Measurements from ENCODE around the gene PHLPP2. TPM values are rescaled to one million over a fixed set of nuclear protein-coding genes. Genes with fewer than 3 reads are reported as not detected.
A peak's percentile ranks its signal among the peaks of the same experiment; 100 is the strongest.

The PHLPP2 gene
- polyA plus RNA-seq, 3 donors, result 8.1 to 8.4 (median 8.2) TPM

- no peak for DNase-seq (ENCODE audit: low read depth in 3 of 3, low spot score in 2 of 3)
Measured at GRCh38 chr16:71672803-71673581, 51.5 kb downstream of the PHLPP2 start.

- no peak for DNase-seq (ENCODE audit: low read depth in 3 of 3, low spot score in 2 of 3)
Measured at GRCh38 chr16:71672125-71672524, 52.4 kb downstream of the PHLPP2 start.

- no peak for DNase-seq (ENCODE audit: low read depth in 3 of 3, low spot score in 2 of 3)
Measured at GRCh38 chr16:71671165-71671564, 53.3 kb downstream of the PHLPP2 start.

- DNase-seq (ENCODE audit: low read depth in 3 of 3, low spot score in 2 of 3), result no peak
Measured at GRCh38 chr16:71670537-71670936, 54.0 kb downstream of the PHLPP2 start.

GRCh38 chr16:71669926-71670536 lies 54.5 kb downstream of the PHLPP2 start:
- DNase-seq (ENCODE audit: low read depth in 3 of 3, low spot score in 2 of 3), result no peak

- no peak for DNase-seq (ENCODE audit: low read depth in 3 of 3, low spot score in 2 of 3)
Measured at GRCh38 chr16:71666928-71667707, 57.4 kb downstream of the PHLPP2 start.

- DNase-seq (ENCODE audit: low read depth in 3 of 3, low spot score in 2 of 3), result no peak
Measured at GRCh38 chr16:71666264-71666663, 58.2 kb downstream of the PHLPP2 start.

- no peak for DNase-seq (ENCODE audit: low read depth in 3 of 3, low spot score in 2 of 3)
Measured at GRCh38 chr16:71659471-71659870, 65.0 kb downstream of the PHLPP2 start.

GRCh38 chr16:71658771-71659170 lies 65.7 kb downstream of the PHLPP2 start:
- peak; percentile 3 to 36 (median 13) for DNase-seq (ENCODE audit: low read depth in 3 of 3, low spot score in 2 of 3)

GRCh38 chr16:71649704-71650103 lies 74.8 kb downstream of the PHLPP2 start:
- no peak for DNase-seq (ENCODE audit: low read depth in 3 of 3, low spot score in 2 of 3)

GRCh38 chr16:71648921-71649320 lies 75.6 kb downstream of the PHLPP2 start:
- no peak for DNase-seq (ENCODE audit: low read depth in 3 of 3, low spot score in 2 of 3)

- no peak for DNase-seq (ENCODE audit: low read depth in 3 of 3, low spot score in 2 of 3)
Measured at GRCh38 chr16:71648162-71648561, 76.3 kb downstream of the PHLPP2 start.

GRCh38 chr16:71647391-71647790 lies 77.1 kb downstream of the PHLPP2 start:
- no peak for DNase-seq (ENCODE audit: low read depth in 3 of 3, low spot score in 2 of 3)

GRCh38 chr16:71645450-71645849 lies 79.1 kb downstream of the PHLPP2 start:
- DNase-seq (ENCODE audit: low read depth in 3 of 3, low spot score in 2 of 3), result no peak

- DNase-seq (ENCODE audit: low read depth in 3 of 3, low spot score in 2 of 3), result no peak
Measured at GRCh38 chr16:71637398-71637797, 87.1 kb downstream of the PHLPP2 start.

- no peak for DNase-seq (ENCODE audit: low read depth in 3 of 3, low spot score in 2 of 3)
Measured at GRCh38 chr16:71635632-71636031, 88.9 kb downstream of the PHLPP2 start.

- DNase-seq (ENCODE audit: low read depth in 3 of 3, low spot score in 2 of 3), result no peak
Measured at GRCh38 chr16:71631776-71632175, 92.7 kb downstream of the PHLPP2 start.

GRCh38 chr16:71630808-71631207 lies 93.7 kb downstream of the PHLPP2 start:
- DNase-seq (ENCODE audit: low read depth in 3 of 3, low spot score in 2 of 3), result no peak

- DNase-seq (ENCODE audit: low read depth in 3 of 3, low spot score in 2 of 3), result no peak
Measured at GRCh38 chr16:71629278-71630016, 95.1 kb downstream of the PHLPP2 start.

GRCh38 chr16:71628810-71629209 lies 95.7 kb downstream of the PHLPP2 start:
- no peak for DNase-seq (ENCODE audit: low read depth in 3 of 3, low spot score in 2 of 3)

GRCh38 chr16:71627731-71628181 lies 96.7 kb downstream of the PHLPP2 start:
- no peak for DNase-seq (ENCODE audit: low read depth in 3 of 3, low spot score in 2 of 3)
